HL-60 (cell line): ENCODE results near the gene ZC3H12C.

Experiments
- GABPA ChIP-seq: IDR thresholded peaks from 2 replicates; pipeline ENCODE4 v1.6.1; 2012; ENCODE audit warnings: low read depth
- POLR2AphosphoS5 ChIP-seq: IDR thresholded peaks from 2 replicates; pipeline ENCODE4 v1.6.1; 2012; ENCODE audit warnings: low read depth
- TF ChIP-seq, protein P1 (sequence below): IDR thresholded peaks from one replicate; pipeline ENCODE4 v1.5.1; 2011; ENCODE audit warnings: low read length, control low read depth, inconsistent platforms; ENCODE audit not compliant: insufficient read depth
- TF ChIP-seq, protein P2 (sequence below): IDR thresholded peaks from 2 replicates; pipeline ENCODE4 v1.6.1; 2012; ENCODE audit warnings: low read depth; ENCODE audit not compliant: insufficient replicate concordance

DNA sequence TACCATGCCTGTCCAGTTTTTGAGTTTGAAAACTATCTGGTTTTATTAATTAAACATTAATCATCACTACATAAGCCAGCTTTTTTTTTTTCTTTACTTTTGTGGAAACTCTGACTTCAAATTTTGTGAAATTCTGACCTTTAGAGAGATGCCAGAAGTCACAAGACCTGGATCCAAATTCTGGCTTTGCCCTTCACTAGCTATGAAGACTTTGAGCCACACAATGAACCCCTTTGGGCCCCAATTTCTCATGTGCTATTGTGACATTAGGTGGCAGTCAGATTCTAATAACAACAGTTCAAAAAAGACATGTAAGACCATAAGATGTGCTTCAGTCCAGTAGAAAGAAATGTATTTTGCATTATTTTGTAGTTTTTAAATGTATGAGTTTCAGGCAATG lies 60.3 kb downstream of the ZC3H12C start:
- TF ChIP-seq, protein P1, sequence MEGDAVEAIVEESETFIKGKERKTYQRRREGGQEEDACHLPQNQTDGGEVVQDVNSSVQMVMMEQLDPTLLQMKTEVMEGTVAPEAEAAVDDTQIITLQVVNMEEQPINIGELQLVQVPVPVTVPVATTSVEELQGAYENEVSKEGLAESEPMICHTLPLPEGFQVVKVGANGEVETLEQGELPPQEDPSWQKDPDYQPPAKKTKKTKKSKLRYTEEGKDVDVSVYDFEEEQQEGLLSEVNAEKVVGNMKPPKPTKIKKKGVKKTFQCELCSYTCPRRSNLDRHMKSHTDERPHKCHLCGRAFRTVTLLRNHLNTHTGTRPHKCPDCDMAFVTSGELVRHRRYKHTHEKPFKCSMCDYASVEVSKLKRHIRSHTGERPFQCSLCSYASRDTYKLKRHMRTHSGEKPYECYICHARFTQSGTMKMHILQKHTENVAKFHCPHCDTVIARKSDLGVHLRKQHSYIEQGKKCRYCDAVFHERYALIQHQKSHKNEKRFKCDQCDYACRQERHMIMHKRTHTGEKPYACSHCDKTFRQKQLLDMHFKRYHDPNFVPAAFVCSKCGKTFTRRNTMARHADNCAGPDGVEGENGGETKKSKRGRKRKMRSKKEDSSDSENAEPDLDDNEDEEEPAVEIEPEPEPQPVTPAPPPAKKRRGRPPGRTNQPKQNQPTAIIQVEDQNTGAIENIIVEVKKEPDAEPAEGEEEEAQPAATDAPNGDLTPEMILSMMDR = no peak
- TF ChIP-seq, protein P2, sequence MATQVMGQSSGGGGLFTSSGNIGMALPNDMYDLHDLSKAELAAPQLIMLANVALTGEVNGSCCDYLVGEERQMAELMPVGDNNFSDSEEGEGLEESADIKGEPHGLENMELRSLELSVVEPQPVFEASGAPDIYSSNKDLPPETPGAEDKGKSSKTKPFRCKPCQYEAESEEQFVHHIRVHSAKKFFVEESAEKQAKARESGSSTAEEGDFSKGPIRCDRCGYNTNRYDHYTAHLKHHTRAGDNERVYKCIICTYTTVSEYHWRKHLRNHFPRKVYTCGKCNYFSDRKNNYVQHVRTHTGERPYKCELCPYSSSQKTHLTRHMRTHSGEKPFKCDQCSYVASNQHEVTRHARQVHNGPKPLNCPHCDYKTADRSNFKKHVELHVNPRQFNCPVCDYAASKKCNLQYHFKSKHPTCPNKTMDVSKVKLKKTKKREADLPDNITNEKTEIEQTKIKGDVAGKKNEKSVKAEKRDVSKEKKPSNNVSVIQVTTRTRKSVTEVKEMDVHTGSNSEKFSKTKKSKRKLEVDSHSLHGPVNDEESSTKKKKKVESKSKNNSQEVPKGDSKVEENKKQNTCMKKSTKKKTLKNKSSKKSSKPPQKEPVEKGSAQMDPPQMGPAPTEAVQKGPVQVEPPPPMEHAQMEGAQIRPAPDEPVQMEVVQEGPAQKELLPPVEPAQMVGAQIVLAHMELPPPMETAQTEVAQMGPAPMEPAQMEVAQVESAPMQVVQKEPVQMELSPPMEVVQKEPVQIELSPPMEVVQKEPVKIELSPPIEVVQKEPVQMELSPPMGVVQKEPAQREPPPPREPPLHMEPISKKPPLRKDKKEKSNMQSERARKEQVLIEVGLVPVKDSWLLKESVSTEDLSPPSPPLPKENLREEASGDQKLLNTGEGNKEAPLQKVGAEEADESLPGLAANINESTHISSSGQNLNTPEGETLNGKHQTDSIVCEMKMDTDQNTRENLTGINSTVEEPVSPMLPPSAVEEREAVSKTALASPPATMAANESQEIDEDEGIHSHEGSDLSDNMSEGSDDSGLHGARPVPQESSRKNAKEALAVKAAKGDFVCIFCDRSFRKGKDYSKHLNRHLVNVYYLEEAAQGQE = no peak
- TF ChIP-seq POLR2AphosphoS5 (no peak), GABPA (no peak)
